NT2/D1 (cell line): ENCODE measurements around the gene HOMER2.
"Not testable (repeated sequence)": the region's sequence is repeated elsewhere in the genome, so short reads cannot be mapped to it uniquely, and the experiment has no call there.

Experiments used
- DNase-seq: peaks from one replicate; pipeline ENCODE4 v3.0.0-alpha.2; 2011; ENCODE audit warnings: low read depth, low spot score
- H3K27me3 ChIP-seq: 2 replicates; pipeline ENCODE4 v1.6.0; 2011; ENCODE audit warnings: mild to moderate bottlenecking; ENCODE audit not compliant: insufficient read length, insufficient read depth
- H3K36me3 ChIP-seq: 2 replicates; pipeline ENCODE4 v1.6.1; 2011; ENCODE audit warnings: mild to moderate bottlenecking, low read length, mixed read lengths; ENCODE audit not compliant: insufficient read depth, insufficient read length
- H3K4me1 ChIP-seq: 2 replicates; pipeline ENCODE4 v1.5.1; 2011; ENCODE audit not compliant: insufficient read depth, insufficient read length
- H3K4me3 ChIP-seq: 2 replicates; pipeline ENCODE4 v1.5.1; 2011; ENCODE audit warnings: low read depth; ENCODE audit not compliant: insufficient read length
- H3K9ac ChIP-seq: 2 replicates; pipeline ENCODE4 v1.6.0; 2011; ENCODE audit warnings: low read depth; ENCODE audit not compliant: insufficient read length
- H3K9me3 ChIP-seq: 2 replicates; pipeline ENCODE4 v1.5.1; 2011; ENCODE audit warnings: mild to moderate bottlenecking, low read length; ENCODE audit not compliant: insufficient read depth
- SUZ12 ChIP-seq: IDR thresholded peaks from 2 replicates; pipeline ENCODE4 v1.6.1; 2011; ENCODE audit not compliant: insufficient read length, insufficient read depth; ENCODE audit errors: extremely low read depth
- YY1 ChIP-seq: IDR thresholded peaks from 2 replicates; pipeline ENCODE4 v1.6.1; 2011; ENCODE audit not compliant: insufficient read length, insufficient read depth
- ZNF274 ChIP-seq: IDR thresholded peaks from 2 replicates; pipeline ENCODE4 v1.6.1; 2011; ENCODE audit warnings: mild to moderate bottlenecking, low read depth, low read length

HOMER2 gene

DNA sequence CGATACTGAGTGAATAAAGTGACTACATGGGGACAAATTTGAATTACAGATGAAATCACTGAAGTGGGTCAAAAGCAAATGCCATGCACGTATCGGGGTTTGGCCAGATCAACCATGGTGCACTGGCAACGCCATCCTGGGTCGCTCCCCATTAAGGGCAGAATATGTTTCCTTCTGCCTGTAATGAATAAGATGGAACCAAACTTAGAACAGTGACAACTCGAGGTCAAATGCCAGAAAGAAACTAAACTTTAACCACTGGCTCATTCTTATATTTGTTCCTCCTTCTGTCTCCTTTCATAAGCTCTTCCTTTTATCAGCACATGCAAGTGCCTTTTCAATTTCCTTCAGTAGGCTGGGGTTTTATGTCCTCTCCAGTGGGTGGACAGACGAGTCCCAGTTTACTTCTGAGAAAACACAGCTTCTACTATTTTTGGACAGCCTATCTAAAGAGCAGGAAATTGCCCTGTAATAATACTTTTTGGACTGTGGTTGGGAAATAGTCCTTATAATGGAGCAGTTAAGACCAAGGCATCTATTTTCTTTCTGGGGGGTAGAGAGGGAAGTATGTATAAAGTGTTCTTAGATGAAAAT, 81.7 kb downstream of the HOMER2 start:
- Histone ChIP-seq H3K36me3 (peaks cover 2% of the 10 kb centered on the region), H3K4me1 (no peaks in the 10 kb centered on the region), H3K9me3 (peaks cover 11% of the 10 kb centered on the region; the same call in 1 of the 2 replicates), H3K27me3 (no peaks in the 10 kb centered on the region), H3K4me3 (no peak overlapping the region), H3K9ac (no peak overlapping the region)
- TF ChIP-seq YY1 (no peak), ZNF274 (no peak), SUZ12 (no peak)
- DNase-seq: no peak

GRCh38 chr15:82865981-82866380, 86.5 kb downstream of the HOMER2 start:
- H3K9ac ChIP-seq, H3K4me1 ChIP-seq, H3K4me3 ChIP-seq, DNase-seq, H3K27me3 ChIP-seq, H3K36me3 ChIP-seq: not testable (repeated sequence)
- H3K9me3 ChIP-seq: peaks cover 20% of the 10 kb centered on the region; the same call in 1 of the 2 replicates

DNA sequence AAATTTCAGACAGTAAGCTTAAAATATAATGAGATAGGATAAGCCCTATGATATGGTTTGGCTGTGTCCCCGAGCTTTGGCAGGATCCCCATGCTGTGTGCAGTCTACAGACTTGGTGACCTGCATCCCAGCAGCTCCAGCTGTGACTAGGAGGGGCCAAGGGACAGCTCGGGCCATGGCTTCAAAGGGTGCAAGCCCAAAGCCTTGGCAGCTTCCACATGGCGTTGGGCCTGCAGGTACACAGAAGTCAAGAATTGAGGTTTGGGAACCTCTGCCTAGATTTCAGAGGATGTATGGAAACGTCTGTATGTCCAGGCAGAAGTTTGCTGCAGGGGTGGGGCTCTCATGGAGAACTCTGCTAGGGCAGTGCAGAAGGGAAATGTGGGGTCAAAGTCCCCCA, 86.9 kb downstream of the HOMER2 start:
- peaks cover 20% of the 10 kb centered on the region; the same call in 1 of the 2 replicates for H3K9me3 ChIP-seq
- not testable (repeated sequence) for H3K27me3 ChIP-seq, H3K4me3 ChIP-seq, H3K4me1 ChIP-seq, DNase-seq, H3K9ac ChIP-seq, H3K36me3 ChIP-seq

DNA sequence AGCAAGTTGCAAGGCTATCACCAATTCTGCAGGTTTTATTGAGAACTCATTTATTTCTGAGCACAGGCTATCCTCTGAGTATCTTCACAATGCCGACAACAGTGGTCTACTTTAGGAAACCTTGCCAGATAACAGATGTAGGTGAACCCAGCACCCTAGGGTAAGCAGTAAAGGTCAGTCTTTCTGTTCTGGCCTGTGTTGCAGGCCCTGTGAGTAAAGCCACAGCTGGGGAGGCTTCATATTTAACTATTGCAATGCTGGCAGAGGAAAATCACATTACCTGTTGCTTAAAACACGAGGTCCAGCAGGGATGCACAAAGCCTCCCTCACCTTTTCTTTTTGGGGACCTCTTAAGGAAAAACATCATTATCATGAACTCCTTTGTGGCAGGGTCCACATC, 87.6 kb downstream of the HOMER2 start:
- H3K27me3 ChIP-seq: no peaks in the 10 kb centered on the region

GRCh38 chr15:82862886-82863285, 89.6 kb downstream of the HOMER2 start:
- DNase-seq: no peak
- no peaks in the 10 kb centered on the region for H3K27me3 ChIP-seq
- H3K9me3 ChIP-seq: peaks cover 20% of the 10 kb centered on the region; the same call in 1 of the 2 replicates
- TF ChIP-seq ZNF274 (no peak), SUZ12 (no peak), YY1 (no peak)
- no peak overlapping the region for H3K4me3 ChIP-seq
- no peaks in the 10 kb centered on the region for H3K36me3 ChIP-seq
- H3K9ac ChIP-seq: no peak overlapping the region
- no peaks in the 10 kb centered on the region for H3K4me1 ChIP-seq

More for the DNA sequence above, 87.6 kb downstream of the HOMER2 start:
- Histone ChIP-seq H3K9ac (no peak overlapping the region), H3K36me3 (no peaks in the 10 kb centered on the region), H3K4me3 (no peak overlapping the region), H3K4me1 (no peaks in the 10 kb centered on the region), H3K9me3 (peaks cover 20% of the 10 kb centered on the region; the same call in 1 of the 2 replicates)
- DNase-seq: no peak
- no peak for TF ChIP-seq SUZ12

GRCh38 chr15:82858932-82859331, 93.6 kb downstream of the HOMER2 start:
- H3K9me3 ChIP-seq: peaks cover 4% of the 10 kb centered on the region; the same call in 1 of the 2 replicates
- no peaks in the 10 kb centered on the region for H3K36me3 ChIP-seq

GRCh38 chr15:82856397-82857170, 95.9 kb downstream of the HOMER2 start:
- no peak for TF ChIP-seq YY1
- TF ChIP-seq ZNF274: no peak
- no peak for TF ChIP-seq SUZ12
- Histone ChIP-seq H3K36me3 (peaks cover 6% of the 10 kb centered on the region), H3K27me3 (no peaks in the 10 kb centered on the region), H3K4me1 (no peaks in the 10 kb centered on the region), H3K9ac (no peak overlapping the region), H3K9me3 (no peaks in the 10 kb centered on the region), H3K4me3 (no peak overlapping the region)
- DNase-seq: no peak

More at GRCh38 chr15:82858932-82859331, 93.6 kb downstream of the HOMER2 start:
- no peak for TF ChIP-seq YY1
- no peak for TF ChIP-seq SUZ12
- no peak for TF ChIP-seq ZNF274
- Histone ChIP-seq H3K9ac (no peak overlapping the region), H3K27me3 (no peaks in the 10 kb centered on the region), H3K4me3 (no peak overlapping the region), H3K4me1 (no peaks in the 10 kb centered on the region)
- no peak for DNase-seq
